GM23338 (cell line): Measurements from ENCODE around the gene HNRNPF. TPM values are rescaled to one million over a fixed set of nuclear protein-coding genes. Genes with fewer than 3 reads are reported as not detected.

Experiments used
- ATAC-seq: fragments of 200-7000 bp; cut with Tn5 transposase; 3 replicates; pipeline ENCODE4 v1.9.1; 2020
- DNase-seq: peaks from one replicate; pipeline ENCODE4 v3.0.0-alpha.2; 2015; ENCODE audit warnings: low spot score
- H2AFZ ChIP-seq: fragments of 200-600 bp; sonication (generic); 2 replicates; pipeline ENCODE4 v1.8.0; 2016; ENCODE audit warnings: antibody characterized with exemption, mild to moderate bottlenecking, moderate library complexity
- H3F3A ChIP-seq: fragments of 200-600 bp; sonication (generic); replicated peaks from 2 replicates; pipeline ENCODE4 v1.8.0; 2017; ENCODE audit warnings: antibody characterized with exemption, mixed run types, low read depth
- H3K27ac ChIP-seq: fragments of 200-600 bp; sonication (generic); 2 replicates; pipeline ENCODE4 v1.6.1; 2016; ENCODE audit warnings: low read depth
- H3K27me3 ChIP-seq: fragments of 200-600 bp; sonication (generic); 2 replicates; pipeline ENCODE4 v1.8.0; 2016; ENCODE audit warnings: mild to moderate bottlenecking, mixed run types, moderate library complexity; ENCODE audit not compliant: insufficient read depth
- H3K36me3 ChIP-seq: fragments of 200-600 bp; sonication (generic); 2 replicates; pipeline ENCODE4 v1.8.0; 2016; ENCODE audit warnings: mild to moderate bottlenecking; ENCODE audit not compliant: insufficient read depth
- H3K4me1 ChIP-seq: fragments of 200-600 bp; sonication (generic); 2 replicates; pipeline ENCODE4 v1.8.0; 2016; ENCODE audit warnings: mild to moderate bottlenecking, moderate library complexity; ENCODE audit not compliant: insufficient read depth
- H3K4me2 ChIP-seq: fragments of 200-600 bp; sonication (generic); 2 replicates; pipeline ENCODE4 v1.7.1; 2017; ENCODE audit warnings: mixed run types
- H3K4me3 ChIP-seq: fragments of 200-600 bp; sonication (generic); 2 replicates; pipeline ENCODE4 v1.6.1; 2016; ENCODE audit warnings: mixed run types
- H3K79me2 ChIP-seq: fragments of 200-600 bp; sonication (generic); replicated peaks from 2 replicates; pipeline ENCODE4 v1.8.0; 2017; ENCODE audit warnings: mild to moderate bottlenecking; ENCODE audit not compliant: insufficient read depth
- H3K9me2 ChIP-seq: fragments of 200-600 bp; sonication (generic); 2 replicates; pipeline ENCODE4 v1.8.0; 2017; ENCODE audit not compliant: insufficient read depth
- H4K20me1 ChIP-seq: fragments of 200-600 bp; sonication (generic); replicated peaks from 2 replicates; pipeline ENCODE4 v1.8.0; 2017; ENCODE audit warnings: mild to moderate bottlenecking; ENCODE audit not compliant: insufficient read depth
- H3K27ac Mint-ChIP-seq: 2 replicates; pipeline ENCODE4 v1.8.0; 2020; ENCODE audit warnings: inconsistent platforms, mild to moderate bottlenecking, moderate library complexity, mixed read lengths
- H3K27me3 Mint-ChIP-seq: 3 replicates; pipeline ENCODE4 v1.8.0; 2022; ENCODE audit warnings: low read depth, mild to moderate bottlenecking, moderate library complexity, mixed read lengths, inconsistent platforms; ENCODE audit not compliant: insufficient read depth, poor library complexity
- H3K36me3 Mint-ChIP-seq: 3 replicates; pipeline ENCODE4 v1.8.0; 2021; ENCODE audit warnings: low read depth, mild to moderate bottlenecking, inconsistent platforms, moderate library complexity, mixed read lengths
- H3K4me1 Mint-ChIP-seq: 3 replicates; pipeline ENCODE4 v1.8.0; 2020; ENCODE audit warnings: mild to moderate bottlenecking, inconsistent platforms, mixed read lengths
- H3K4me3 Mint-ChIP-seq: 3 replicates; pipeline ENCODE4 v1.8.0; 2021; ENCODE audit warnings: moderate library complexity, mild to moderate bottlenecking, inconsistent platforms, mixed read lengths
- H3K9me3 Mint-ChIP-seq: 3 replicates; pipeline ENCODE4 v1.8.0; 2020; ENCODE audit warnings: moderate library complexity, mild to moderate bottlenecking, inconsistent platforms, mixed read lengths
- CREB1 ChIP-seq: fragments of 250-450 bp; sonication (Bioruptor Pico); IDR thresholded peaks from 2 replicates; pipeline ENCODE4 v1.5.0; 2020; ENCODE audit warnings: low read depth, mild to moderate bottlenecking, moderate library complexity
- CTCF ChIP-seq, 2 experiments: fragments of 200-600 bp in 1 of 2; sonication (generic) in 1 of 2; conservative IDR thresholded peaks; 2 replicates each; pipeline versions ENCODE4 v1.5.1 to v1.6.1; 2016 to 2017; ENCODE audit warnings: antibody characterized with exemption in 2 of 2, low read depth in 2 of 2, mild to moderate bottlenecking in 2 of 2, moderate library complexity in 1 of 2
- EZH2 ChIP-seq: fragments of 200-600 bp; sonication (generic); IDR thresholded peaks from one replicate; pipeline ENCODE4 v1.8.0; 2017; ENCODE audit warnings: antibody characterized with exemption, mild to moderate bottlenecking, low read depth; ENCODE audit not compliant: unreplicated experiment
- EZH2phosphoT487 ChIP-seq: fragments of 200-600 bp; sonication (generic); IDR thresholded peaks from one replicate; pipeline ENCODE4 v1.8.1; 2018; ENCODE audit warnings: antibody characterized with exemption; ENCODE audit not compliant: unreplicated experiment
- JUNB ChIP-seq: IDR thresholded peaks from one replicate; pipeline ENCODE4 v1.6.1; 2016; ENCODE audit warnings: antibody characterized with exemption; ENCODE audit not compliant: unreplicated experiment
- POLR2AphosphoS5 ChIP-seq: IDR thresholded peaks from 2 replicates; pipeline ENCODE4 v1.6.1; 2016; ENCODE audit warnings: antibody characterized with exemption, low read depth
- REST ChIP-seq: IDR thresholded peaks from one replicate; pipeline ENCODE4 v1.6.1; 2018; ENCODE audit warnings: antibody characterized with exemption; ENCODE audit not compliant: unreplicated experiment
- STAT1 ChIP-seq: IDR thresholded peaks from one replicate; pipeline ENCODE4 v1.6.1; 2016; ENCODE audit warnings: antibody characterized with exemption; ENCODE audit not compliant: unreplicated experiment
- ZNF114 ChIP-seq: fragments of 250-450 bp; sonication (Bioruptor Pico); IDR thresholded peaks from 2 replicates; pipeline ENCODE4 v1.5.0; 2020; ENCODE audit warnings: mild to moderate bottlenecking, moderate library complexity
- polyA plus RNA-seq: library from polyadenylated mRNA; unstranded; fragments of >200 nt; fragmentation: Nextera tagmentation; extraction: Ambion mirVana; gene quantifications from 2 replicates; pipeline ENCODE4 v1.2.1, GENCODE V29; 2016
- total RNA-seq: library from RNA; depleted of rRNA; stranded (reverse); fragments of >200 nt; shearing (Covaris generic); gene quantifications from 2 replicates; pipeline ENCODE4 v1.2.3, GENCODE V29; 2014

HNRNPF gene
- total and polyA plus RNA-seq, 2 experiments from 2014 or later: 210 to 378 TPM

- H3K4me3 ChIP-seq: no peak overlapping the region
- Mint-ChIP-seq H3K27ac (peak overlapping the region; percentile 74), H3K9me3 (no peaks in the 10 kb centered on the region), H3K27me3 (peaks cover 12% of the 10 kb centered on the region), H3K4me3 (no peak overlapping the region), H3K36me3 (peaks cover 100% of the 10 kb centered on the region), H3K4me1 (peaks cover 38% of the 10 kb centered on the region)
- H2AFZ ChIP-seq: no peak overlapping the region
- peaks cover 85% of the 10 kb centered on the region for H4K20me1 ChIP-seq
- DNase-seq (peak; percentile 60), ATAC-seq (peak; percentile 70)
- peak; percentile 42 to 56 for TF ChIP-seq CTCF (conservative IDR thresholded peaks at IDR 0.05; ENCODE audit: low read depth in 2 of 2)
- TF ChIP-seq REST: no peak
- H3K27me3 ChIP-seq: no peaks in the 10 kb centered on the region
- peak overlapping the region; percentile 50; the same call in 1 of the 2 replicates for H3K27ac ChIP-seq
- H3K4me2 ChIP-seq: no peak overlapping the region
- peaks cover 91% of the 10 kb centered on the region for H3K36me3 ChIP-seq
- H3K9me2 ChIP-seq: no peaks in the 10 kb centered on the region
- H3K79me2 ChIP-seq: peaks cover 85% of the 10 kb centered on the region
- H3F3A ChIP-seq: peaks cover 61% of the 10 kb centered on the region
- peaks cover 21% of the 10 kb centered on the region for H3K4me1 ChIP-seq
Measured at GRCh38 chr10:43390759-43391158, 18.2 kb downstream of the HNRNPF start.

- peaks cover 100% of the 10 kb centered on the region for H3K36me3 Mint-ChIP-seq
- H3K79me2 ChIP-seq: peaks cover 80% of the 10 kb centered on the region
Measured at GRCh38 chr10:43390333-43390732, 18.7 kb downstream of the HNRNPF start.

GRCh38 chr10:43389867-43390266 is 19.1 kb downstream of the HNRNPF start:
- Histone ChIP-seq H2AFZ (no peak overlapping the region), H3K4me3 (no peak overlapping the region), H3F3A (peaks cover 62% of the 10 kb centered on the region), H4K20me1 (peaks cover 83% of the 10 kb centered on the region), H3K4me2 (no peak overlapping the region), H3K36me3 (peaks cover 94% of the 10 kb centered on the region), H3K27me3 (no peaks in the 10 kb centered on the region), H3K9me2 (no peaks in the 10 kb centered on the region), H3K4me1 (peaks cover 13% of the 10 kb centered on the region), H3K27ac (no peak overlapping the region; the same call in none of the 2 replicates), H3K79me2 (peaks cover 76% of the 10 kb centered on the region)
- Mint-ChIP-seq H3K36me3 (peaks cover 95% of the 10 kb centered on the region), H3K9me3 (no peaks in the 10 kb centered on the region), H3K4me3 (no peak overlapping the region), H3K27ac (no peak overlapping the region), H3K27me3 (peaks cover 10% of the 10 kb centered on the region), H3K4me1 (peaks cover 31% of the 10 kb centered on the region)
- ATAC-seq: no peak
- DNase-seq: no peak
- TF ChIP-seq STAT1 (no peak), EZH2phosphoT487 (no peak), REST (no peak), JUNB (no peak), POLR2AphosphoS5 (no peak), EZH2 (no peak), CREB1 (CRISPR knock-in tag) (no peak), ZNF114 (CRISPR knock-in tag) (no peak)

More at GRCh38 chr10:43390333-43390732, 18.7 kb downstream of the HNRNPF start:
- Mint-ChIP-seq H3K27ac (peak overlapping the region; percentile 74), H3K9me3 (no peaks in the 10 kb centered on the region), H3K4me1 (peaks cover 35% of the 10 kb centered on the region), H3K4me3 (no peak overlapping the region; the same call in 2 of the 3 replicates), H3K27me3 (peaks cover 9% of the 10 kb centered on the region)
- H3K4me2 ChIP-seq: no peak overlapping the region
- H3K9me2 ChIP-seq: no peaks in the 10 kb centered on the region
- H2AFZ ChIP-seq: no peak overlapping the region
- H3K27ac ChIP-seq: no peak overlapping the region
- no peak overlapping the region for H3K4me3 ChIP-seq
- peaks cover 64% of the 10 kb centered on the region for H3F3A ChIP-seq
- H3K4me1 ChIP-seq: peaks cover 18% of the 10 kb centered on the region
- peaks cover 88% of the 10 kb centered on the region for H4K20me1 ChIP-seq
- no peak for ATAC-seq
- no peak for DNase-seq
- H3K27me3 ChIP-seq: no peaks in the 10 kb centered on the region
- peaks cover 95% of the 10 kb centered on the region for H3K36me3 ChIP-seq
- TF ChIP-seq STAT1: no peak
